Measurements from ENCODE around the gene FAAP24.

DNA sequence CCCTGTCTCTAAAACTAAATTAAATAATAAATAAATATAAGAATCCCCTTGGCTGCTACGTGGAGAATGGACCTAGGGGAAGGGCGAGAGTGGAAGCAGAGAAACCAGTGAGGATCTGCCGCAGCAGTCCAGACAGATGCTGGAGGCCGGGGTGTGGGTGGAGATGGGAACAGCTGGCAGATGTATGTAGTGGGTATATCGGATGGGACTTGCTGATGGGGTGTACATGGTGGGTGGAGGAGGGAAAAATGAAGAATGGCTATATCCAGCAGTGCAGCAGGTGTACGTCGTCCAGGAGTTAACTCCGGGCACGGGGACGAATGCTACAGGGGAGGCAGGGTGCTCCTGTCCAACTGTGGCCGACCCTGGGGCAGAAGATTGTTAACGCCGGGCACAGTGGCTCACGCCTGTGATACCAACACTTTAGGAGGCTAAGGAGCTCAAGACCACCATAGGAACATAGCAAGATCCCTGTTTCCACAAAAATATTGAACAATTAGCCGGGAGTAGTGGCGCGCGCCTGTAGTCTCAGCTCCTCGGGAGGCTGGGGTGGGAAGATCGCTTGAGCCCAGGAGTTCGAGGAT lies 938 bp upstream of the FAAP24 start:
- TF ChIP-seq POLR2A (IDR thresholded peaks at IDR 0.05; ENCODE audit: low read depth, low read length) = no peak
- TF ChIP-seq POLR2AphosphoS5 (IDR thresholded peaks at IDR 0.05; ENCODE audit: low read depth, low read length) = no peak
- no peak for TF ChIP-seq PAX5 (IDR thresholded peaks at IDR 0.05; ENCODE audit: insufficient read depth, low read length, severe bottlenecking)
- no peak for TF ChIP-seq TAF1 (IDR thresholded peaks at IDR 0.05; ENCODE audit: low read depth, low read length)
- TF ChIP-seq POU2F2 (IDR thresholded peaks at IDR 0.05; ENCODE audit: low read depth, low read length) = no peak
- no peak for TF ChIP-seq SPI1 (IDR thresholded peaks at IDR 0.05; ENCODE audit: low read depth, low read length)
